Mesendoderm (in vitro differentiated cells): Measurements from ENCODE around the gene EVA1A.

Source experiments
- DNase-seq: peaks from one replicate; pipeline ENCODE4 v3.0.0; 2013
- H2AK5ac ChIP-seq: 2 replicates; pipeline ENCODE4 v1.6.1; 2013; ENCODE audit warnings: low read length, inconsistent platforms
- H2BK120ac ChIP-seq: 2 replicates; pipeline ENCODE4 v1.6.1; 2013; ENCODE audit warnings: low read depth, mild to moderate bottlenecking, low read length, moderate library complexity, mixed read lengths
- H2BK15ac ChIP-seq: replicated peaks from 2 replicates; pipeline ENCODE4 v1.6.1; 2013; ENCODE audit warnings: low read depth, mild to moderate bottlenecking, moderate library complexity
- H2BK5ac ChIP-seq: 2 replicates; pipeline ENCODE4 v1.6.1; 2013; ENCODE audit warnings: low read length, inconsistent platforms
- H3K18ac ChIP-seq: 2 replicates; pipeline ENCODE4 v1.6.1; 2013; ENCODE audit warnings: mild to moderate bottlenecking, low read length, mixed read lengths
- H3K23ac ChIP-seq: one replicate; pipeline ENCODE4 v1.6.1; 2013; ENCODE audit warnings: low read length
- H3K27ac ChIP-seq: 2 replicates; pipeline ENCODE4 v1.5.1; 2013; ENCODE audit warnings: low read depth, mild to moderate bottlenecking, inconsistent platforms, low read length, moderate library complexity
- H3K27me3 ChIP-seq: 2 replicates; pipeline ENCODE4 v1.6.1; 2013; ENCODE audit warnings: low read length, control low read depth, mild to moderate bottlenecking, inconsistent platforms; ENCODE audit not compliant: insufficient read depth, poor library complexity
- H3K36me3 ChIP-seq: 2 replicates; pipeline ENCODE4 v1.6.1; 2013; ENCODE audit warnings: low read length, inconsistent platforms; ENCODE audit not compliant: control insufficient read depth, insufficient read depth
- H3K4ac ChIP-seq: one replicate; pipeline ENCODE4 v1.6.1; 2013; ENCODE audit warnings: low read depth, mild to moderate bottlenecking, low read length, moderate library complexity
- H3K4me1 ChIP-seq: 2 replicates; pipeline ENCODE4 v1.6.1; 2013; ENCODE audit warnings: low read depth, low read length, inconsistent platforms; ENCODE audit not compliant: control insufficient read depth
- H3K4me2 ChIP-seq: 2 replicates; pipeline ENCODE4 v1.6.1; 2013; ENCODE audit warnings: low read length
- H3K4me3 ChIP-seq: 2 replicates; pipeline ENCODE4 v1.5.1; 2013; ENCODE audit warnings: mild to moderate bottlenecking, low read length
- H3K56ac ChIP-seq: one replicate; pipeline ENCODE4 v1.6.1; 2013; ENCODE audit warnings: low read length
- H3K79me1 ChIP-seq: 2 replicates; pipeline ENCODE4 v1.6.1; 2013; ENCODE audit warnings: low read length, inconsistent platforms
- H3K79me2 ChIP-seq: 2 replicates; pipeline ENCODE4 v1.6.1; 2013; ENCODE audit warnings: mild to moderate bottlenecking, low read length; ENCODE audit not compliant: control insufficient read depth, insufficient read depth
- H3K9ac ChIP-seq: 2 replicates; pipeline ENCODE4 v1.6.1; 2013; ENCODE audit warnings: low read length, inconsistent platforms
- H4K5ac ChIP-seq: one replicate; pipeline ENCODE4 v1.6.1; 2013; ENCODE audit warnings: low read length
- H4K8ac ChIP-seq: one replicate; pipeline ENCODE4 v1.6.1; 2013; ENCODE audit warnings: low read depth, mild to moderate bottlenecking, control low read depth, low read length, moderate library complexity
- WGBS: extraction: QIAGEN DNeasy Blood & Tissue Kit; methylation state at CpG from one replicate; pipeline ENCODE4 v1.1.7; 2013; ENCODE audit warnings: low lambda C conversion rate, missing lambda C conversion rate; ENCODE audit not compliant: insufficient coverage; ENCODE audit errors: extremely low coverage; 5-methylcytosine and 5-hydroxymethylcytosine counted together

The EVA1A gene

GRCh38 chr2:75602724-75603342, 42.1 kb upstream of the EVA1A start:
- no peaks in the 10 kb centered on the region for H3K79me1 ChIP-seq
- no peak overlapping the region for H3K18ac ChIP-seq
- H3K27me3 ChIP-seq: no peaks in the 10 kb centered on the region
- no peak overlapping the region for H2AK5ac ChIP-seq
- no peaks in the 10 kb centered on the region for H3K36me3 ChIP-seq
- no peak overlapping the region for H3K4me3 ChIP-seq
- H3K4me2 ChIP-seq: no peak overlapping the region
- no peak overlapping the region for H4K5ac ChIP-seq
- DNase-seq: no peak
- no peak overlapping the region for H3K56ac ChIP-seq
- no peaks in the 10 kb centered on the region for H3K79me2 ChIP-seq
- H2BK15ac ChIP-seq: no peak overlapping the region
- no peak overlapping the region for H3K9ac ChIP-seq
- no peak overlapping the region for H2BK120ac ChIP-seq
- WGBS: no CpG with 5 or more reads among the region's 6 CpGs
- no peak overlapping the region for H2BK5ac ChIP-seq
- no peak overlapping the region for H3K23ac ChIP-seq
- H3K27ac ChIP-seq: no peak overlapping the region
- H3K4me1 ChIP-seq: no peaks in the 10 kb centered on the region
- H3K4ac ChIP-seq: no peak overlapping the region
- no peak overlapping the region for H4K8ac ChIP-seq

- H3K23ac ChIP-seq: no peak overlapping the region
- no peaks in the 10 kb centered on the region for H3K79me2 ChIP-seq
- no peak overlapping the region for H3K4me3 ChIP-seq
- no peak overlapping the region for H2AK5ac ChIP-seq
- H3K9ac ChIP-seq: no peak overlapping the region
- no CpG with 5 or more reads among the region's 4 CpGs for WGBS
- no peaks in the 10 kb centered on the region for H3K36me3 ChIP-seq
- DNase-seq: no peak
- no peak overlapping the region for H4K5ac ChIP-seq
- H3K4me1 ChIP-seq: no peaks in the 10 kb centered on the region
- no peak overlapping the region for H2BK15ac ChIP-seq
- no peaks in the 10 kb centered on the region for H3K79me1 ChIP-seq
- H3K4me2 ChIP-seq: no peak overlapping the region
- no peak overlapping the region for H3K56ac ChIP-seq
- H3K4ac ChIP-seq: no peak overlapping the region
- H2BK5ac ChIP-seq: no peak overlapping the region
- H3K27ac ChIP-seq: no peak overlapping the region
- H3K27me3 ChIP-seq: no peaks in the 10 kb centered on the region
- H4K8ac ChIP-seq: no peak overlapping the region
- H3K18ac ChIP-seq: no peak overlapping the region
- H2BK120ac ChIP-seq: no peak overlapping the region
Measured at GRCh38 chr2:75600461-75601011, 39.8 kb upstream of the EVA1A start.

GRCh38 chr2:75598589-75599155, 37.9 kb upstream of the EVA1A start:
- Histone ChIP-seq H3K23ac (no peak overlapping the region), H3K79me2 (no peaks in the 10 kb centered on the region), H2BK15ac (no peak overlapping the region), H4K8ac (no peak overlapping the region), H2AK5ac (no peak overlapping the region), H3K4me2 (no peak overlapping the region), H3K4me1 (no peaks in the 10 kb centered on the region), H3K36me3 (no peaks in the 10 kb centered on the region), H3K18ac (no peak overlapping the region), H3K56ac (no peak overlapping the region), H2BK120ac (no peak overlapping the region), H3K4me3 (no peak overlapping the region), H3K9ac (no peak overlapping the region), H3K4ac (no peak overlapping the region), H3K79me1 (no peaks in the 10 kb centered on the region), H4K5ac (no peak overlapping the region), H2BK5ac (no peak overlapping the region), H3K27me3 (no peaks in the 10 kb centered on the region), H3K27ac (no peak overlapping the region)
- WGBS: no CpG with 5 or more reads among the region's 8 CpGs
- no peak for DNase-seq

GRCh38 chr2:75597949-75598348, 37.2 kb upstream of the EVA1A start:
- Histone ChIP-seq H3K4me2 (no peak overlapping the region), H3K56ac (no peak overlapping the region), H3K79me2 (no peaks in the 10 kb centered on the region), H2AK5ac (no peak overlapping the region), H2BK120ac (no peak overlapping the region), H3K36me3 (no peaks in the 10 kb centered on the region), H3K23ac (no peak overlapping the region), H3K4me3 (no peak overlapping the region), H3K4me1 (no peaks in the 10 kb centered on the region), H3K9ac (no peak overlapping the region), H2BK5ac (no peak overlapping the region), H3K27ac (no peak overlapping the region), H4K8ac (no peak overlapping the region), H3K4ac (no peak overlapping the region), H2BK15ac (no peak overlapping the region), H3K79me1 (no peaks in the 10 kb centered on the region), H3K27me3 (no peaks in the 10 kb centered on the region), H4K5ac (no peak overlapping the region), H3K18ac (no peak overlapping the region)
- no CpG with 5 or more reads among the region's 20 CpGs for WGBS
- no peak for DNase-seq

GRCh38 chr2:75596784-75597183, 36.0 kb upstream of the EVA1A start:
- H2AK5ac ChIP-seq: no peak overlapping the region
- H3K9ac ChIP-seq: no peak overlapping the region
- DNase-seq: no peak
- no peak overlapping the region for H3K56ac ChIP-seq
- no peaks in the 10 kb centered on the region for H3K4me1 ChIP-seq
- no peaks in the 10 kb centered on the region for H3K27me3 ChIP-seq
- WGBS: no CpG with 5 or more reads among the region's 4 CpGs
- no peak overlapping the region for H3K18ac ChIP-seq
- no peak overlapping the region for H4K8ac ChIP-seq
- no peak overlapping the region for H3K23ac ChIP-seq
- no peak overlapping the region for H3K4me2 ChIP-seq
- no peak overlapping the region for H4K5ac ChIP-seq
- no peaks in the 10 kb centered on the region for H3K36me3 ChIP-seq
- no peak overlapping the region for H2BK120ac ChIP-seq
- H2BK5ac ChIP-seq: no peak overlapping the region
- no peaks in the 10 kb centered on the region for H3K79me1 ChIP-seq
- no peak overlapping the region for H3K4ac ChIP-seq
- H2BK15ac ChIP-seq: no peak overlapping the region
- H3K4me3 ChIP-seq: no peak overlapping the region
- H3K79me2 ChIP-seq: no peaks in the 10 kb centered on the region
- no peak overlapping the region for H3K27ac ChIP-seq
